H1 (cell line): ENCODE data around the gene ARL6IP4. TPM values are rescaled to one million over a fixed set of nuclear protein-coding genes. Genes with fewer than 3 reads are reported as not detected.
A peak's percentile ranks its signal among the peaks of the same experiment; 100 is the strongest.

Experiments
- CTCF ChIA-PET: fragments of 300-600 bp; sonication (Branson Sonifier 250); formaldehyde crosslinking; loops from one replicate; lab custom pipeline; 2021; ENCODE audit not compliant: partially characterized antibody; lab: Charles Lee
- POLR2A ChIA-PET: fragments of 300-600 bp; sonication (Branson Sonifier 250); formaldehyde crosslinking; loops from one replicate; lab custom pipeline; 2021; ENCODE audit warnings: inconsistent platforms; ENCODE audit not compliant: partially characterized antibody; lab: Charles Lee
- DNase-seq, 2 experiments: peaks; one replicate each; pipeline versions ENCODE4 v3.0.0 to v3.0.0-alpha.2; 2010 to 2022; ENCODE audit warnings: low spot score in 2 of 2, low read depth in 1 of 2, mixed read lengths in 1 of 2
- FAIRE-seq: peaks from 2 replicates; lab custom pipeline; 2011; peaks lifted over from hg19 to GRCh38; lab: Jason Lieb, UNC
- H2AFZ ChIP-seq: 2 replicates; pipeline ENCODE4 v1.8.1; 2012; ENCODE audit warnings: low read length, inconsistent platforms
- H2AK5ac ChIP-seq: 2 replicates; pipeline ENCODE4 v1.6.1; 2013; ENCODE audit warnings: low read depth, low read length
- H2BK120ac ChIP-seq: replicated peaks from 2 replicates; pipeline ENCODE3; 2013; ENCODE audit warnings: low read depth, low read length, inconsistent platforms
- H2BK12ac ChIP-seq: 2 replicates; pipeline ENCODE4 v1.6.1; 2013; ENCODE audit warnings: low read depth, low read length
- H2BK15ac ChIP-seq: 2 replicates; pipeline ENCODE4 v1.6.1; 2013; ENCODE audit warnings: low read length
- H2BK20ac ChIP-seq: 2 replicates; pipeline ENCODE4 v1.6.1; 2013; ENCODE audit warnings: low read length
- H2BK5ac ChIP-seq: 2 replicates; pipeline ENCODE4 v1.6.1; 2013; ENCODE audit warnings: low read depth, low read length
- H3K14ac ChIP-seq: 2 replicates; pipeline ENCODE4 v1.6.1; 2013; ENCODE audit warnings: inconsistent platforms; ENCODE audit not compliant: insufficient read length
- H3K18ac ChIP-seq: 2 replicates; pipeline ENCODE4 v1.6.1; 2013; ENCODE audit warnings: low read length; ENCODE audit errors: extremely low read depth
- H3K23ac ChIP-seq: 2 replicates; pipeline ENCODE4 v1.6.1; 2013; ENCODE audit warnings: inconsistent platforms; ENCODE audit not compliant: insufficient read length
- H3K23me2 ChIP-seq: 2 replicates; pipeline ENCODE4 v1.6.1; 2013; ENCODE audit warnings: low read depth, low read length
- H3K27ac ChIP-seq: 2 replicates; pipeline ENCODE4 v1.6.1; 2011; ENCODE audit warnings: low read depth, low read length, inconsistent platforms
- H3K27me3 ChIP-seq, 4 experiments: replicated peaks in 1 of 4; 1 replicate in 1 of 4; 2 replicates in 3 of 4; pipeline versions ENCODE4 v1.6.1 to v1.8.1; 2011 to 2013; ENCODE audit warnings: low read length in 3 of 4, mild to moderate bottlenecking in 3 of 4, inconsistent platforms in 2 of 4, mixed read lengths in 2 of 4, moderate library complexity in 1 of 4; ENCODE audit not compliant: control insufficient read depth in 3 of 4, insufficient read depth in 3 of 4; ENCODE audit errors: extremely low read depth in 1 of 4
- H3K36me3 ChIP-seq, 4 experiments: 2 replicates each; pipeline versions ENCODE4 v1.6.1 to v1.8.1; 2011 to 2013; ENCODE audit warnings: mild to moderate bottlenecking in 4 of 4, low read length in 3 of 4, moderate library complexity in 2 of 4, control low read depth in 1 of 4, inconsistent platforms in 1 of 4; ENCODE audit not compliant: insufficient read depth in 4 of 4, control insufficient read depth in 2 of 4
- H3K4ac ChIP-seq: replicated peaks from 2 replicates; pipeline ENCODE3; 2013; ENCODE audit warnings: low read length, low read depth, mixed read lengths, inconsistent platforms; ENCODE audit not compliant: insufficient read length
- H3K4me1 ChIP-seq, 4 experiments: replicated peaks in 1 of 4; 1 replicate in 1 of 4; 2 replicates in 3 of 4; pipeline versions ENCODE4 v1.6.1 to v1.8.1; 2011 to 2013; ENCODE audit warnings: low read length in 3 of 4, inconsistent platforms in 2 of 4, mixed read lengths in 1 of 4; ENCODE audit not compliant: insufficient read depth in 4 of 4, control insufficient read depth in 3 of 4
- H3K4me2 ChIP-seq, 2 experiments: 2 replicates each; pipeline versions ENCODE4 v1.6.1 to v1.8.1; 2011 to 2013; ENCODE audit warnings: low read depth in 2 of 2, low read length in 2 of 2, control low read depth in 1 of 2, inconsistent platforms in 1 of 2, mild to moderate bottlenecking in 1 of 2; ENCODE audit not compliant: insufficient read depth in 1 of 2
- H3K4me3 ChIP-seq, 4 experiments: fragments of 200-600, 300-600 bp in 1 of 4; sonication (generic), shearing (Covaris generic), sonication (Bioruptor Twin) in 1 of 4; 2 replicates each; pipeline versions ENCODE4 v1.5.1 to v1.8.1; 2011 to 2016; ENCODE audit warnings: low read length in 4 of 4, low read depth in 3 of 4, control low read depth in 2 of 4, inconsistent platforms in 2 of 4, mild to moderate bottlenecking in 2 of 4, mixed read lengths in 1 of 4, moderate library complexity in 1 of 4; ENCODE audit not compliant: insufficient read depth in 2 of 4; ENCODE audit errors: extremely low read depth in 1 of 4
- H3K56ac ChIP-seq: replicated peaks from 2 replicates; pipeline ENCODE3; 2013; ENCODE audit warnings: low read depth, mild to moderate bottlenecking, mixed read lengths, low read length, inconsistent platforms; ENCODE audit not compliant: insufficient read length
- H3K79me1 ChIP-seq: 2 replicates; pipeline ENCODE4 v1.6.1; 2013; ENCODE audit warnings: low read depth, low read length, control low read depth
- H3K79me2 ChIP-seq, 2 experiments: 2 replicates each; pipeline versions ENCODE4 v1.6.1 to v1.8.1; 2012 to 2013; ENCODE audit warnings: low read length in 2 of 2, mild to moderate bottlenecking in 2 of 2, inconsistent platforms in 1 of 2; ENCODE audit not compliant: insufficient read depth in 2 of 2, control insufficient read depth in 1 of 2
- H3K9ac ChIP-seq, 4 experiments: replicated peaks in 1 of 4; 1 replicate in 1 of 4; 2 replicates in 3 of 4; pipeline versions ENCODE4 v1.6.1 to v1.8.1; 2011 to 2013; ENCODE audit warnings: low read depth in 3 of 4, low read length in 3 of 4, control low read depth in 2 of 4, mild to moderate bottlenecking in 2 of 4, moderate library complexity in 2 of 4, inconsistent platforms in 1 of 4; ENCODE audit errors: extremely low read depth in 1 of 4
- H3K9me3 ChIP-seq, 2 experiments: 2 replicates each; pipeline versions ENCODE4 v1.6.1 to v1.8.1; 2012 to 2013; ENCODE audit warnings: mild to moderate bottlenecking in 2 of 2, moderate library complexity in 2 of 2, control low read depth in 1 of 2, inconsistent platforms in 1 of 2, low read depth in 1 of 2, low read length in 1 of 2, mixed read lengths in 1 of 2; ENCODE audit not compliant: insufficient read depth in 2 of 2
- H4K20me1 ChIP-seq, 2 experiments: replicated peaks in 1 of 2; 2 replicates each; pipeline versions ENCODE3 to v1.8.1; 2011 to 2013; ENCODE audit warnings: inconsistent platforms in 2 of 2, low read length in 2 of 2, mild to moderate bottlenecking in 1 of 2; ENCODE audit not compliant: insufficient read depth in 2 of 2, control insufficient read depth in 1 of 2
- H4K5ac ChIP-seq: 2 replicates; pipeline ENCODE4 v1.6.1; 2013; ENCODE audit warnings: low read length, low read depth, mixed read lengths, inconsistent platforms; ENCODE audit not compliant: insufficient read length
- H4K8ac ChIP-seq: 2 replicates; pipeline ENCODE4 v1.8.0; 2013; ENCODE audit warnings: mild to moderate bottlenecking, moderate library complexity, low read length, inconsistent platforms; ENCODE audit not compliant: insufficient read depth; ENCODE audit errors: extremely low read depth
- H4K91ac ChIP-seq: replicated peaks from 2 replicates; pipeline ENCODE3; 2013; ENCODE audit warnings: low read length, mixed read lengths, inconsistent platforms; ENCODE audit not compliant: insufficient read length
- SP4 ChIP-seq: IDR thresholded peaks from 2 replicates; pipeline ENCODE4 v1.6.1; 2012; ENCODE audit warnings: low read length, inconsistent platforms
- WGBS, 2 experiments: shearing (Covaris generic) in 1 of 2; methylation state at CpG; one replicate each; pipeline versions ENCODE4 v1.1.6 to v1.1.7; 2013 to 2015; ENCODE audit warnings: low lambda C conversion rate in 2 of 2, mixed read lengths in 2 of 2, inconsistent platforms in 1 of 2, low coverage in 1 of 2, missing lambda C conversion rate in 1 of 2; ENCODE audit not compliant: insufficient replicate concordance in 2 of 2, insufficient coverage in 1 of 2, insufficient read length in 1 of 2; ENCODE audit errors: extremely low coverage in 1 of 2, missing lambda C conversion rate in 1 of 2; 5-methylcytosine and 5-hydroxymethylcytosine counted together
- polyA plus RNA-seq, 7 experiments: library from polyadenylated mRNA; depleted of rRNA in 3 of 7; stranded (reverse) in 5 of 7; unstranded in 2 of 7; fragments of >200 nt in 5 of 7; fragments of 200-250 nt in 2 of 7; gene quantifications; 1 replicate in 5 of 7; 2 replicates in 1 of 7; 4 replicates in 1 of 7; pipeline versions ENCODE4 v1.2.1 to v1.2.3, GENCODE V29; 2011 to 2013; ENCODE audit warnings: missing spikeins in 2 of 7, mixed read lengths in 2 of 7
- total RNA-seq: library from RNA; stranded (reverse); fragmentation: NEBNext Ultra II Directional; extraction: Animal tissue kit (Norgen Biotek cat#: 25700); gene quantifications from 2 replicates; pipeline ENCODE4 v1.2.1, GENCODE V29; 2021

ARL6IP4 gene
- total and polyA plus RNA-seq, 2 of the 8 experiments (the other 6 are each of a cell fraction or from before 2014, with no cell fraction given): 76.4 to 109 TPM

- no peak overlapping the region for H2AK5ac ChIP-seq
- peaks cover 0 to 6% (median 1%) of the 10 kb centered on the region in 4 experiments; a peak in 2 of 8 replicates for H3K36me3 ChIP-seq
- H3K9me3 ChIP-seq: no peaks in the 10 kb centered on the region
- ChIA-PET POLR2A (interaction anchor here (0.7 to 3.3 kb wide), 4 partner anchors 9 to 19 kb away, joined by 3 to 15 read pairs (median 3); partner anchors contain the start of gene ABCB9), CTCF (interaction anchor here (0.8 to 1.8 kb wide), 3 partner anchors 125 to 253 kb away, joined by 3 to 4 read pairs (median 4); no protein-coding TSS in a partner anchor)
- no peak overlapping the region for H3K18ac ChIP-seq
- H2BK12ac ChIP-seq: no peak overlapping the region
- no peak overlapping the region for H3K14ac ChIP-seq
- no peak overlapping the region for H4K5ac ChIP-seq
- no peaks in the 10 kb centered on the region for H3K79me1 ChIP-seq
- TF ChIP-seq SP4: no peak
- peaks cover 0 to 7% (median 3%) of the 10 kb centered on the region in 4 experiments; a peak in 4 of 7 replicates for H3K4me1 ChIP-seq
- no peaks in the 10 kb centered on the region for H3K27me3 ChIP-seq
- H2AFZ ChIP-seq: no peak overlapping the region
- no peak overlapping the region for H3K4me2 ChIP-seq
- H2BK15ac ChIP-seq: no peak overlapping the region
- H3K23ac ChIP-seq: no peak overlapping the region
- no peak overlapping the region for H3K4me3 ChIP-seq
- peaks cover 8% of the 10 kb centered on the region; the same call in 1 of the 2 replicates for H3K23me2 ChIP-seq
- H3K79me2 ChIP-seq: peaks cover 0 to 2% of the 10 kb centered on the region in 2 experiments; a peak in 1 of 4 replicates
- FAIRE-seq: no peak
- 92% methylated on average over 38 of the region's 45 CpGs; no CpG with 5 or more reads in 1 of the 2 experiments for WGBS, 2 experiments
- H4K91ac ChIP-seq: no peak overlapping the region
- no peak overlapping the region for H2BK120ac ChIP-seq
- DNase-seq: no peak
- H4K20me1 ChIP-seq: peaks cover 0 to 7% of the 10 kb centered on the region in 2 experiments
- no peak overlapping the region for H2BK20ac ChIP-seq
- no peak overlapping the region for H3K4ac ChIP-seq
- no peak overlapping the region for H3K9ac ChIP-seq
- H2BK5ac ChIP-seq: no peak overlapping the region
- no peak overlapping the region for H3K27ac ChIP-seq
- H3K56ac ChIP-seq: no peak overlapping the region
- H4K8ac ChIP-seq: peak overlapping the region; percentile 18; the same call in 1 of the 2 replicates
Observed at GRCh38 chr12:122985338-122986257, 5.1 kb downstream of the ARL6IP4 start.
